ENCODE data around the gene INS. TPM values are rescaled to one million over a fixed set of nuclear protein-coding genes. Genes with fewer than 3 reads are reported as not detected.

Gene INS
- total and polyA plus RNA-seq, 2 of the 13 experiments (the other 11 are each of a cell fraction or from before 2014, with no cell fraction given) = not detected

- 0 out of 2 replicates have a peak, but pooled peaks have one; percentile 14 for TF ChIP-seq ZNF414 (CRISPR knock-in tag; IDR thresholded peaks at IDR 0.05)
- no peak for TF ChIP-seq ZNF652 (CRISPR knock-in tag; IDR thresholded peaks at IDR 0.05; ENCODE audit: borderline replicate concordance, low read depth)
- 0 out of 2 replicates have a peak, but pooled peaks have one; percentile 35 for TF ChIP-seq ZNF563 (CRISPR knock-in tag; IDR thresholded peaks at IDR 0.05)
- no peak for TF ChIP-seq ZNF660 (CRISPR knock-in tag; IDR thresholded peaks at IDR 0.05; ENCODE audit: borderline replicate concordance, low read depth)
- TF ChIP-seq ZMYM2 (CRISPR knock-in tag; IDR thresholded peaks at IDR 0.05) = no peak
- TF ChIP-seq NFE2 (CRISPR knock-in tag; IDR thresholded peaks at IDR 0.05) = no peak
- TF ChIP-seq ZNF512 (CRISPR knock-in tag; IDR thresholded peaks at IDR 0.05) = no peak
- TF ChIP-seq GABPA (IDR thresholded peaks at IDR 0.05; ENCODE audit: low read depth, low read length) = no peak
- TF ChIP-seq GABPA (CRISPR knock-in tag; IDR thresholded peaks at IDR 0.05; ENCODE audit: low read depth) = no peak
- TF ChIP-seq ZNF724P (CRISPR knock-in tag; IDR thresholded peaks at IDR 0.05; ENCODE audit: borderline replicate concordance) = no peak; the same call in 1 of the 2 replicates
- TF ChIP-seq CERS6 (CRISPR knock-in tag; IDR thresholded peaks at IDR 0.05) = no peak
- TF ChIP-seq TMF1 (CRISPR knock-in tag; IDR thresholded peaks at IDR 0.05; ENCODE audit: low read depth) = peak; percentile 52; the same call in 1 of the 2 replicates
- no peak for TF ChIP-seq TGIF2 (CRISPR knock-in tag; IDR thresholded peaks at IDR 0.05)
- no peak for TF ChIP-seq ZNF784 (CRISPR knock-in tag; IDR thresholded peaks at IDR 0.05; ENCODE audit: borderline replicate concordance)
- TF ChIP-seq ZFP1 (CRISPR knock-in tag; IDR thresholded peaks at IDR 0.05) = no peak
- TF ChIP-seq ZNF577 (CRISPR knock-in tag; IDR thresholded peaks at IDR 0.05; ENCODE audit: borderline replicate concordance, low read depth) = no peak
- TF ChIP-seq MATR3 (CRISPR knock-in tag; IDR thresholded peaks at IDR 0.05) = no peak
- no peak for TF ChIP-seq RXRA (CRISPR knock-in tag; IDR thresholded peaks at IDR 0.05)
- TF ChIP-seq ZNF362 (CRISPR knock-in tag; IDR thresholded peaks at IDR 0.05; ENCODE audit: borderline replicate concordance) = no peak
- TF ChIP-seq PAXIP1 (CRISPR knock-in tag; conservative IDR thresholded peaks at IDR 0.05) = no peak; the same call in 1 of the 2 replicates
These were observed 26.7 kb downstream of the INS start (continued) for GRCh38 chr11:2134022-2135010.

Measured in HepG2 (cell line).